HepG2 (cell line): ENCODE results near the gene DUSP9. TPM values are rescaled to one million over a fixed set of nuclear protein-coding genes. Genes with fewer than 3 reads are reported as not detected.
A peak's percentile ranks its signal among the peaks of the same experiment; 100 is the strongest.

Experiments
- ATAC-seq: fragments of 200-7000 bp; cut with Tn5 transposase; 3 replicates; pipeline ENCODE4 v1.9.1; 2020; ENCODE audit warnings: mild to moderate bottlenecking, moderate library complexity
- BruUV-seq: library from RNA; stranded (reverse); fragments of 400-500 nt; replicated peaks from 2 replicates; lab custom pipeline; 2021; lab: Mats Ljungman, UMichigan
- CTCF ChIA-PET: fragments of 300-600 bp; formaldehyde crosslinking; extraction: SDS; loops from one replicate; lab custom pipeline; 2021; ENCODE audit warnings: low total read pairs, inconsistent platforms, low intra/inter-chr PET ratio; lab: Yijun Ruan, JAX
- POLR2A ChIA-PET: fragments of 350-600 bp; sonication (Branson Sonifier 250); formaldehyde crosslinking; loops from one replicate; lab custom pipeline; 2020; ENCODE audit warnings: antibody characterized with exemption, inconsistent platforms; lab: Yijun Ruan, JAX
- DNase-seq: peaks from one replicate; pipeline ENCODE4 v3.0.0-alpha.2; 2015; ENCODE audit warnings: low spot score
- FAIRE-seq: peaks from 3 replicates; lab custom pipeline; 2011; peaks lifted over from hg19 to GRCh38; lab: Jason Lieb, UNC
- H2AFZ ChIP-seq: one replicate; pipeline ENCODE4 v1.6.1; 2011; ENCODE audit warnings: low read length, inconsistent platforms
- H3K27ac ChIP-seq: fragments of 300-600 bp; 3 replicates; pipeline ENCODE4 v1.8.0; 2011; ENCODE audit warnings: mixed run types, mild to moderate bottlenecking, mixed read lengths, low read length, inconsistent platforms; ENCODE audit not compliant: insufficient read depth; ENCODE audit errors: extremely low read length
- H3K27me3 ChIP-seq, 2 experiments: fragments of 200-600 bp in 1 of 2; 2 replicates in 1 of 2; 3 replicates in 1 of 2; pipeline versions ENCODE4 v1.6.0 to v1.8.0; 2011; ENCODE audit warnings: low read length in 2 of 2, mild to moderate bottlenecking in 2 of 2, moderate library complexity in 2 of 2, inconsistent platforms in 1 of 2; ENCODE audit not compliant: insufficient read depth in 2 of 2, control insufficient read depth in 1 of 2
- H3K36me3 ChIP-seq, 2 experiments: fragments of 200-600 bp in 1 of 2; replicated peaks in 1 of 2; 2 replicates in 1 of 2; 3 replicates in 1 of 2; pipeline versions ENCODE4 v1.5.1 to v1.8.0; 2011; ENCODE audit warnings: low read length in 2 of 2, inconsistent platforms in 1 of 2; ENCODE audit not compliant: insufficient read depth in 2 of 2, control insufficient read depth in 1 of 2
- H3K4me1 ChIP-seq: 2 replicates; pipeline ENCODE4 v1.5.1; 2012; ENCODE audit warnings: low read length, inconsistent platforms; ENCODE audit not compliant: insufficient read depth
- H3K4me2 ChIP-seq: 2 replicates; pipeline ENCODE4 v1.6.0; 2011; ENCODE audit warnings: low read depth, low read length, inconsistent platforms
- H3K4me3 ChIP-seq, 3 experiments: fragments of 200-600 bp in 1 of 3; sonication (generic), shearing (Covaris generic) in 1 of 3; replicated peaks in 1 of 3; 2 replicates each; pipeline ENCODE4 v1.5.1; 2011 to 2016; ENCODE audit warnings: low read length in 3 of 3, inconsistent platforms in 2 of 3, low read depth in 2 of 3, mild to moderate bottlenecking in 2 of 3, control low read depth in 1 of 3, mixed read lengths in 1 of 3; ENCODE audit not compliant: insufficient read depth in 1 of 3
- H3K79me2 ChIP-seq: one replicate; pipeline ENCODE4 v1.6.1; 2011; ENCODE audit warnings: low read length, inconsistent platforms; ENCODE audit not compliant: insufficient read depth
- H3K9ac ChIP-seq: 2 replicates; pipeline ENCODE4 v1.6.0; 2011; ENCODE audit warnings: mild to moderate bottlenecking, low read depth, low read length, inconsistent platforms; ENCODE audit not compliant: insufficient read depth
- H3K9me3 ChIP-seq: 2 replicates; pipeline ENCODE4 v1.5.1; 2012; ENCODE audit warnings: mild to moderate bottlenecking, low read length
- H4K20me1 ChIP-seq: 2 replicates; pipeline ENCODE4 v1.6.0; 2011; ENCODE audit warnings: inconsistent platforms, mild to moderate bottlenecking, low read length, moderate library complexity; ENCODE audit not compliant: insufficient read depth
- KDM5A ChIP-seq: fragments of 200-600 bp; sonication (generic); IDR thresholded peaks from 2 replicates; pipeline ENCODE4 v1.7.0; 2018; ENCODE audit warnings: antibody characterized with exemption, mild to moderate bottlenecking, low read length, borderline replicate concordance
- KLF16 ChIP-seq, 2 experiments: sonication (generic) in 1 of 2; formaldehyde crosslinking in 1 of 2; IDR thresholded peaks; 2 replicates each; pipeline versions ENCODE4 v1.6.1 to v1.8.0; 2016 to 2023; ENCODE audit warnings: missing genetic modification reagents in 2 of 2, missing compliant biosample characterization in 1 of 2
- MTA1 ChIP-seq: sonication (generic); formaldehyde crosslinking; IDR thresholded peaks from 2 replicates; pipeline ENCODE4 v1.4.0; 2020; ENCODE audit warnings: missing genetic modification reagents, mild to moderate bottlenecking, borderline replicate concordance
- NAIF1 ChIP-seq: sonication (generic); formaldehyde crosslinking; IDR thresholded peaks from 2 replicates; pipeline ENCODE4 v1.5.0; 2020; ENCODE audit warnings: mild to moderate bottlenecking, missing genetic modification reagents, borderline replicate concordance
- ZBTB7B ChIP-seq: sonication (generic); formaldehyde crosslinking; IDR thresholded peaks from 2 replicates; pipeline ENCODE4 v1.4.0; 2020; ENCODE audit warnings: missing genetic modification reagents
- ZKSCAN1 ChIP-seq: fragments of 150-350 bp; IDR thresholded peaks from 2 replicates; pipeline ENCODE4 v1.6.1; 2014; ENCODE audit warnings: low read length
- ZNF432 ChIP-seq: sonication (generic); formaldehyde crosslinking; IDR thresholded peaks from 2 replicates; pipeline ENCODE4 v1.5.0; 2020; ENCODE audit warnings: missing genetic modification reagents, mild to moderate bottlenecking, borderline replicate concordance
- ZNF580 ChIP-seq: IDR thresholded peaks from 2 replicates; pipeline ENCODE4 v1.6.1; 2016; ENCODE audit warnings: low read depth, borderline replicate concordance
- ZNF607 ChIP-seq: sonication (generic); formaldehyde crosslinking; IDR thresholded peaks from 2 replicates; pipeline ENCODE4 v1.5.1; 2020; ENCODE audit warnings: missing genetic modification reagents, mild to moderate bottlenecking, borderline replicate concordance
- ZSCAN5A ChIP-seq: sonication (generic); formaldehyde crosslinking; IDR thresholded peaks from 2 replicates; pipeline ENCODE4 v1.8.0; 2022; ENCODE audit warnings: mild to moderate bottlenecking, missing genetic modification reagents, borderline replicate concordance
- WGBS: methylation state at CpG from one replicate; pipeline ENCODE4 v1.1.6; 2017; ENCODE audit warnings: low lambda C conversion rate; 5-methylcytosine and 5-hydroxymethylcytosine counted together
- in situ Hi-C: cut with HindIII; loops from 2 replicates; pipeline ENCODE4 v1.10.0; 2017; ENCODE audit warnings: low pct_unique_long_range_greater_than_20kb; ENCODE audit not compliant: extremely low pct_ligation_motif_present
- intact Hi-C: fragments of 100-400 bp; cut with micrococcal nuclease; formaldehyde crosslinking; loops from one replicate; pipeline ENCODE4 v1.10.0; 2022; ENCODE audit not compliant: unreplicated experiment
- polyA plus RNA-seq, 8 experiments: library from polyadenylated mRNA; depleted of rRNA in 3 of 8; stranded (reverse) in 7 of 8; unstranded in 1 of 8; fragments of >200 nt; fragmentation: Illumina TruSeq in 4 of 8; extraction: Trizol in 4 of 8; gene quantifications; 2 replicates each; pipeline versions ENCODE4 v1.2.1 to v1.2.3, GENCODE V29; 2011 to 2016; ENCODE audit warnings: low read depth in 4 of 8, missing spikeins in 1 of 8, mixed read lengths in 1 of 8; ENCODE audit not compliant: insufficient read depth in 1 of 8
- total RNA-seq, 5 experiments: library from RNA; depleted of rRNA; stranded (reverse); fragments of >200 nt; fragmentation: Illumina TruSeq; extraction: Trizol; gene quantifications; 2 replicates each; pipeline ENCODE4 v1.2.3, GENCODE V29; 2016; ENCODE audit warnings: low read depth in 1 of 5
- TF ChIP-seq, protein P1 (sequence below): sonication (generic); formaldehyde crosslinking; IDR thresholded peaks from 2 replicates; pipeline ENCODE4 v1.8.1; 2023; ENCODE audit warnings: mild to moderate bottlenecking, missing genetic modification reagents
- TF ChIP-seq, protein P2 (sequence below): sonication (generic); formaldehyde crosslinking; IDR thresholded peaks from 2 replicates; pipeline ENCODE4 v1.5.1; 2020; ENCODE audit warnings: mild to moderate bottlenecking, missing genetic modification reagents, moderate library complexity
- TF ChIP-seq, protein P3 (sequence below): sonication (generic); formaldehyde crosslinking; IDR thresholded peaks from 2 replicates; pipeline ENCODE4 v1.4.0; 2020; ENCODE audit warnings: missing genetic modification reagents

Gene DUSP9
- total and polyA plus RNA-seq, 2 of the 13 experiments (the other 11 are each of a cell fraction or from before 2014, with no cell fraction given), result 235 to 435 TPM

GRCh38 chrX:153627675-153628111 is 19.3 kb upstream of the DUSP9 start:
- ChIA-PET POLR2A (interaction anchor here (1.9 to 11.8 kb wide), 5 partner anchors 9 to 301 kb away, joined by 4 to 596 read pairs (median 144); partner anchors contain the start of genes CCNQ and DUSP9), CTCF (no interaction called here)
- peak overlapping the region; percentile 63 for H3K4me2 ChIP-seq
- peak overlapping the region; percentile 100 for H3K27ac ChIP-seq
- no TSS peak for BruUV-seq
- H3K9me3 ChIP-seq, result no peaks in the 10 kb centered on the region
- H3K27me3 ChIP-seq, result no peaks in the 10 kb centered on the region
- in situ Hi-C loops, result no loop called here
- H3K79me2 ChIP-seq, result peaks cover 22% of the 10 kb centered on the region
- H3K9ac ChIP-seq, result peak overlapping the region; percentile 84
- WGBS, result no CpG with 5 or more reads among the region's 15 CpGs
- H3K4me3 ChIP-seq, result peak overlapping the region in 1 of 3 experiments; percentile 37; a peak in 2 of 6 replicates
- intact Hi-C loops, result no loop called here
- peaks cover 86% of the 10 kb centered on the region for H3K4me1 ChIP-seq
- H2AFZ ChIP-seq, result no peak overlapping the region
- H3K36me3 ChIP-seq, result no peaks in the 10 kb centered on the region
- ATAC-seq (peak; percentile 68), FAIRE-seq (peak; percentile 76), DNase-seq (peak; percentile 80)
- H4K20me1 ChIP-seq, result no peaks in the 10 kb centered on the region
- TF ChIP-seq, protein P1, sequence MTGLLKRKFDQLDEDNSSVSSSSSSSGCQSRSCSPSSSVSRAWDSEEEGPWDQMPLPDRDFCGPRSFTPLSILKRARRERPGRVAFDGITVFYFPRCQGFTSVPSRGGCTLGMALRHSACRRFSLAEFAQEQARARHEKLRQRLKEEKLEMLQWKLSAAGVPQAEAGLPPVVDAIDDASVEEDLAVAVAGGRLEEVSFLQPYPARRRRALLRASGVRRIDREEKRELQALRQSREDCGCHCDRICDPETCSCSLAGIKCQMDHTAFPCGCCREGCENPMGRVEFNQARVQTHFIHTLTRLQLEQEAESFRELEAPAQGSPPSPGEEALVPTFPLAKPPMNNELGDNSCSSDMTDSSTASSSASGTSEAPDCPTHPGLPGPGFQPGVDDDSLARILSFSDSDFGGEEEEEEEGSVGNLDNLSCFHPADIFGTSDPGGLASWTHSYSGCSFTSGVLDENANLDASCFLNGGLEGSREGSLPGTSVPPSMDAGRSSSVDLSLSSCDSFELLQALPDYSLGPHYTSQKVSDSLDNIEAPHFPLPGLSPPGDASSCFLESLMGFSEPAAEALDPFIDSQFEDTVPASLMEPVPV (CRISPR knock-in tag), result 0 out of 2 replicates have a peak, but pooled peaks have one; percentile 25
- 0 out of 2 replicates have a peak, but pooled peaks have one; percentile 57 for TF ChIP-seq ZNF607 (CRISPR knock-in tag)
- peak; percentile 53; the same call in 1 of the 2 replicates for TF ChIP-seq ZNF580 (CRISPR knock-in tag)
- TF ChIP-seq MTA1 (CRISPR knock-in tag), result no peak; the same call in 1 of the 2 replicates
- no peak for TF ChIP-seq ZNF432 (CRISPR knock-in tag)
- no peak for TF ChIP-seq ZKSCAN1
- TF ChIP-seq, protein P2, sequence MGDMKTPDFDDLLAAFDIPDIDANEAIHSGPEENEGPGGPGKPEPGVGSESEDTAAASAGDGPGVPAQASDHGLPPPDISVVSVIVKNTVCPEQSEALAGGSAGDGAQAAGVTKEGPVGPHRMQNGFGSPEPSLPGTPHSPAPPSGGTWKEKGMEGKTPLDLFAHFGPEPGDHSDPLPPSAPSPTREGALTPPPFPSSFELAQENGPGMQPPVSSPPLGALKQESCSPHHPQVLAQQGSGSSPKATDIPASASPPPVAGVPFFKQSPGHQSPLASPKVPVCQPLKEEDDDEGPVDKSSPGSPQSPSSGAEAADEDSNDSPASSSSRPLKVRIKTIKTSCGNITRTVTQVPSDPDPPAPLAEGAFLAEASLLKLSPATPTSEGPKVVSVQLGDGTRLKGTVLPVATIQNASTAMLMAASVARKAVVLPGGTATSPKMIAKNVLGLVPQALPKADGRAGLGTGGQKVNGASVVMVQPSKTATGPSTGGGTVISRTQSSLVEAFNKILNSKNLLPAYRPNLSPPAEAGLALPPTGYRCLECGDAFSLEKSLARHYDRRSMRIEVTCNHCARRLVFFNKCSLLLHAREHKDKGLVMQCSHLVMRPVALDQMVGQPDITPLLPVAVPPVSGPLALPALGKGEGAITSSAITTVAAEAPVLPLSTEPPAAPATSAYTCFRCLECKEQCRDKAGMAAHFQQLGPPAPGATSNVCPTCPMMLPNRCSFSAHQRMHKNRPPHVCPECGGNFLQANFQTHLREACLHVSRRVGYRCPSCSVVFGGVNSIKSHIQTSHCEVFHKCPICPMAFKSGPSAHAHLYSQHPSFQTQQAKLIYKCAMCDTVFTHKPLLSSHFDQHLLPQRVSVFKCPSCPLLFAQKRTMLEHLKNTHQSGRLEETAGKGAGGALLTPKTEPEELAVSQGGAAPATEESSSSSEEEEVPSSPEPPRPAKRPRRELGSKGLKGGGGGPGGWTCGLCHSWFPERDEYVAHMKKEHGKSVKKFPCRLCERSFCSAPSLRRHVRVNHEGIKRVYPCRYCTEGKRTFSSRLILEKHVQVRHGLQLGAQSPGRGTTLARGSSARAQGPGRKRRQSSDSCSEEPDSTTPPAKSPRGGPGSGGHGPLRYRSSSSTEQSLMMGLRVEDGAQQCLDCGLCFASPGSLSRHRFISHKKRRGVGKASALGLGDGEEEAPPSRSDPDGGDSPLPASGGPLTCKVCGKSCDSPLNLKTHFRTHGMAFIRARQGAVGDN (CRISPR knock-in tag), result peak; percentile 86
- peak; percentile 80; the same call in 1 of the 2 replicates for TF ChIP-seq ZBTB7B (CRISPR knock-in tag)
- TF ChIP-seq KDM5A, result no peak
- TF ChIP-seq ZSCAN5A (CRISPR knock-in tag), result 0 out of 2 replicates have a peak, but pooled peaks have one; percentile 50
- peak in 1 of 2 experiments; percentile 63; a peak in 1 of 4 replicates for TF ChIP-seq KLF16 (CRISPR knock-in tag; IDR thresholded peaks at IDR 0.05)
- peak; percentile 53; the same call in 1 of the 2 replicates for TF ChIP-seq NAIF1 (CRISPR knock-in tag)
- TF ChIP-seq, protein P3, sequence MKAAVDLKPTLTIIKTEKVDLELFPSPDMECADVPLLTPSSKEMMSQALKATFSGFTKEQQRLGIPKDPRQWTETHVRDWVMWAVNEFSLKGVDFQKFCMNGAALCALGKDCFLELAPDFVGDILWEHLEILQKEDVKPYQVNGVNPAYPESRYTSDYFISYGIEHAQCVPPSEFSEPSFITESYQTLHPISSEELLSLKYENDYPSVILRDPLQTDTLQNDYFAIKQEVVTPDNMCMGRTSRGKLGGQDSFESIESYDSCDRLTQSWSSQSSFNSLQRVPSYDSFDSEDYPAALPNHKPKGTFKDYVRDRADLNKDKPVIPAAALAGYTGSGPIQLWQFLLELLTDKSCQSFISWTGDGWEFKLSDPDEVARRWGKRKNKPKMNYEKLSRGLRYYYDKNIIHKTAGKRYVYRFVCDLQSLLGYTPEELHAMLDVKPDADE (CRISPR knock-in tag), result 0 out of 2 replicates have a peak, but pooled peaks have one; percentile 39
